Measurements from ENCODE around the gene RPSA. TPM values are rescaled to one million over a fixed set of nuclear protein-coding genes. Genes with fewer than 3 reads are reported as not detected.
A peak's percentile ranks its signal among the peaks of the same experiment; 100 is the strongest.

Gene RPSA
- total and polyA plus RNA-seq, 9 of the 15 experiments (the other 6 are each of a cell fraction or from before 2014, with no cell fraction given) = 2,290 to 4,272 (median 2,730) TPM

- peaks cover 60% of the 10 kb centered on the region for H3K36me3 ChIP-seq (ENCODE audit: control insufficient read depth, insufficient read depth, low read length)
- FAIRE-seq = no peak
- TF ChIP-seq, protein P1, sequence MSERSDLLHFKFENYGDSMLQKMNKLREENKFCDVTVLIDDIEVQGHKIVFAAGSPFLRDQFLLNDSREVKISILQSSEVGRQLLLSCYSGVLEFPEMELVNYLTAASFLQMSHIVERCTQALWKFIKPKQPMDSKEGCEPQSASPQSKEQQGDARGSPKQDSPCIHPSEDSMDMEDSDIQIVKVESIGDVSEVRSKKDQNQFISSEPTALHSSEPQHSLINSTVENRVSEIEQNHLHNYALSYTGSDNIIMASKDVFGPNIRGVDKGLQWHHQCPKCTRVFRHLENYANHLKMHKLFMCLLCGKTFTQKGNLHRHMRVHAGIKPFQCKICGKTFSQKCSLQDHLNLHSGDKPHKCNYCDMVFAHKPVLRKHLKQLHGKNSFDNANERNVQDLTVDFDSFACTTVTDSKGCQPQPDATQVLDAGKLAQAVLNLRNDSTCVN (CRISPR knock-in tag; IDR thresholded peaks at IDR 0.05) = peak; percentile 89; the same call in 1 of the 2 replicates
- TF ChIP-seq MNT (conservative IDR thresholded peaks at IDR 0.05) (0 out of 4 replicates have a peak, but pooled peaks of 1 of the 2 experiments have one; percentile 24), TFE3 (CRISPR knock-in tag; IDR thresholded peaks at IDR 0.05) (no peak), MAZ (CRISPR knock-in tag; conservative IDR thresholded peaks at IDR 0.05 in 1 of 2, IDR thresholded peaks at IDR 0.05 in 1 of 2) (0 out of 4 replicates have a peak, but pooled peaks of 1 of the 2 experiments have one; percentile 11), NCOA4 (IDR thresholded peaks at IDR 0.05; ENCODE audit: partially characterized antibody) (no peak), TARDBP (IDR thresholded peaks at IDR 0.05) (no peak), KLF6 (CRISPR knock-in tag; IDR thresholded peaks at IDR 0.05; ENCODE audit: borderline replicate concordance) (no peak), KAT7 (CRISPR knock-in tag; IDR thresholded peaks at IDR 0.05; ENCODE audit: borderline replicate concordance) (no peak; the same call in 1 of the 2 replicates), MAFF (IDR thresholded peaks at IDR 0.05; ENCODE audit: low read length) (no peak), SRSF1 (IDR thresholded peaks at IDR 0.05; ENCODE audit: low read depth, low read length) (no peak)
- TF ChIP-seq, protein P2, sequence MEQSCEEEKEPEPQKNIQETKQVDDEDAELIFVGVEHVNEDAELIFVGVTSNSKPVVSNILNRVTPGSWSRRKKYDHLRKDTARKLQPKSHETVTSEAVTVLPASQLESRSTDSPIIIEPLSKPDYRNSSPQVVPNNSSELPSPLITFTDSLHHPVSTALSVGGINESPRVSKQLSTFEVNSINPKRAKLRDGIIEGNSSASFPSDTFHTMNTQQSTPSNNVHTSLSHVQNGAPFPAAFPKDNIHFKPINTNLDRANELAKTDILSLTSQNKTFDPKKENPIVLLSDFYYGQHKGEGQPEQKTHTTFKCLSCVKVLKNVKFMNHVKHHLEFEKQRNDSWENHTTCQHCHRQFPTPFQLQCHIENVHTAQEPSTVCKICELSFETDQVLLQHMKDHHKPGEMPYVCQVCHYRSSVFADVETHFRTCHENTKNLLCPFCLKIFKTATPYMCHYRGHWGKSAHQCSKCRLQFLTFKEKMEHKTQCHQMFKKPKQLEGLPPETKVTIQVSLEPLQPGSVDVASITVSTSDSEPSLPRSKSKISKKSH (CRISPR knock-in tag; IDR thresholded peaks at IDR 0.05) = no peak
These were observed 1.4 kb downstream of the RPSA start for GRCh38 chr3:39407773-39408492.

More at GRCh38 chr3:39407773-39408492, 1.4 kb downstream of the RPSA start:
- no peaks in the 10 kb centered on the region for H3K9me3 ChIP-seq (replicated peaks; ENCODE audit: control insufficient read depth, insufficient read depth, low read depth, low read length)
- peak overlapping the region; percentile 61 for H3K4me3 ChIP-seq
- 15% methylated on average over 6 of the region's 6 CpGs for WGBS (ENCODE audit: insufficient coverage, low coverage, missing lambda C conversion rate)
- DNase-seq (ENCODE audit: extremely low read depth in 1 of 4, low spot score in 3 of 4) (peak in 1 of 4 experiments; percentile 27), ATAC-seq (no peak)
- POLR2A ChIA-PET = interaction anchor here (0.7 to 6.1 kb wide), 12 partner anchors 8 to 679 kb away, joined by 3 to 45 read pairs (median 5); partner anchors contain the start of genes GORASP1 and TTC21A
- H4K20me1 ChIP-seq (replicated peaks; ENCODE audit: control insufficient read depth, insufficient read depth, low read length) = peaks cover 28% of the 10 kb centered on the region
- no peaks in the 10 kb centered on the region for H3K27me3 ChIP-seq (ENCODE audit: control insufficient read depth in 2 of 2, insufficient read depth in 2 of 2, low read length in 2 of 2)
- no peaks in the 10 kb centered on the region for H3K9me1 ChIP-seq (ENCODE audit: control insufficient read depth, insufficient read depth, low read length)
- peak overlapping the region; percentile 94 to 97 for H3K9ac ChIP-seq (ENCODE audit: insufficient read depth in 1 of 2, low read depth in 2 of 2, low read length in 2 of 2)
- peak overlapping the region; percentile 91 for H3K27ac ChIP-seq (ENCODE audit: extremely low read depth, low read depth, low read length)
- in situ Hi-C loops (cut with MboI) (loop anchor here (10.0 to 25.0 kb wide), 2 partner anchors 897 to 1054 kb away; partner anchors contain the start of genes EIF1B and RPL14), intact Hi-C loops (cut with micrococcal nuclease) (loop anchor here (5.0 to 10.0 kb wide), 3 partner anchors 34 to 897 kb away; partner anchors contain the start of gene EIF1B)
- H3K4me1 ChIP-seq (replicated peaks in 1 of 2; ENCODE audit: control insufficient read depth in 2 of 2, insufficient read depth in 2 of 2, low read length in 2 of 2) = peaks cover 18 to 29% of the 10 kb centered on the region in 2 experiments; a peak in 4 of 5 replicates
- H3K79me2 ChIP-seq (ENCODE audit: control insufficient read depth, insufficient read depth, low read length) = peaks cover 63% of the 10 kb centered on the region
- no peak overlapping the region for H2AFZ ChIP-seq (ENCODE audit: low read depth, low read length)
- peak overlapping the region; percentile 96 for H3K4me2 ChIP-seq (ENCODE audit: insufficient read depth, low read length)
- CTCF ChIA-PET (ENCODE audit: low intra/inter-chr PET ratio) = no interaction called here
- BruUV-seq (replicated peaks) = no TSS peak
